Right hindlimb (tissue), 1 donor: ENCODE results near the gene SSTR5.

Experiments used
- DNase-seq: peaks from one replicate; pipeline ENCODE4 v3.0.0-alpha.2; 2018

Gene SSTR5

GRCh38 chr16:1127101-1127500 lies 54.6 kb downstream of the SSTR5 start:
- no peak for DNase-seq

GRCh38 chr16:1127971-1128715 lies 55.6 kb downstream of the SSTR5 start:
- DNase-seq = no peak

- DNase-seq = no peak
Observed at GRCh38 chr16:1129106-1129960, 56.8 kb downstream of the SSTR5 start.

- no peak for DNase-seq
Observed at GRCh38 chr16:1130382-1130781, 57.8 kb downstream of the SSTR5 start.
